ENCODE data around the gene LACRT. TPM values are rescaled to one million over a fixed set of nuclear protein-coding genes. Genes with fewer than 3 reads are reported as not detected.

LACRT gene
- polyA plus RNA-seq, 1 donor (not counting 4 experiments of a cell fraction or from before 2014, with no cell fraction given): not detected

GRCh38 chr12:54581412-54581811 is 53.3 kb downstream of the LACRT start:
- Histone ChIP-seq H3K4me2 (ENCODE audit: control insufficient read depth, extremely low read depth, insufficient read depth, low read depth, low read length) (no peak overlapping the region), H3K9me3 (ENCODE audit: control insufficient read depth, low read depth, low read length) (no peaks in the 10 kb centered on the region)

More at GRCh38 chr12:54581412-54581811, 53.3 kb downstream of the LACRT start:
- Histone ChIP-seq H2AFZ (ENCODE audit: control insufficient read depth, low read length) (no peak overlapping the region), H3K27me3 (ENCODE audit: control insufficient read depth, extremely low read depth, insufficient read depth, low read length) (peaks cover 17% of the 10 kb centered on the region), H3K79me2 (ENCODE audit: control insufficient read depth, insufficient read depth, low read length) (no peaks in the 10 kb centered on the region), H3K27ac (ENCODE audit: control insufficient read depth, insufficient read depth, low read length) (no peak overlapping the region), H3K9ac (ENCODE audit: control insufficient read depth, extremely low read depth, insufficient read depth, low read length) (no peak overlapping the region), H3K4me1 (ENCODE audit: control insufficient read depth, extremely low read depth, insufficient read depth, low read length) (no peaks in the 10 kb centered on the region), H3K9me1 (ENCODE audit: control insufficient read depth, extremely low read depth, insufficient read depth, low read length) (no peaks in the 10 kb centered on the region), H4K20me1 (ENCODE audit: control insufficient read depth, extremely low read depth, insufficient read depth, low read length) (no peaks in the 10 kb centered on the region), H3K4me3 (ENCODE audit: control insufficient read depth in 2 of 3, extremely low read depth in 1 of 3, insufficient read depth in 2 of 3, low read depth in 1 of 3, low read length in 3 of 3) (no peak overlapping the region), H3K36me3 (ENCODE audit: control insufficient read depth in 2 of 2, extremely low read depth in 1 of 2, insufficient read depth in 2 of 2, low read length in 2 of 2) (no peaks in the 10 kb centered on the region)
- DNase-seq (ENCODE audit: low read depth, low spot score) (no peak), FAIRE-seq (no peak)
- no peak for TF ChIP-seq EZH2 (IDR thresholded peaks at IDR 0.05; ENCODE audit: low read length)
- TF ChIP-seq, protein P1, sequence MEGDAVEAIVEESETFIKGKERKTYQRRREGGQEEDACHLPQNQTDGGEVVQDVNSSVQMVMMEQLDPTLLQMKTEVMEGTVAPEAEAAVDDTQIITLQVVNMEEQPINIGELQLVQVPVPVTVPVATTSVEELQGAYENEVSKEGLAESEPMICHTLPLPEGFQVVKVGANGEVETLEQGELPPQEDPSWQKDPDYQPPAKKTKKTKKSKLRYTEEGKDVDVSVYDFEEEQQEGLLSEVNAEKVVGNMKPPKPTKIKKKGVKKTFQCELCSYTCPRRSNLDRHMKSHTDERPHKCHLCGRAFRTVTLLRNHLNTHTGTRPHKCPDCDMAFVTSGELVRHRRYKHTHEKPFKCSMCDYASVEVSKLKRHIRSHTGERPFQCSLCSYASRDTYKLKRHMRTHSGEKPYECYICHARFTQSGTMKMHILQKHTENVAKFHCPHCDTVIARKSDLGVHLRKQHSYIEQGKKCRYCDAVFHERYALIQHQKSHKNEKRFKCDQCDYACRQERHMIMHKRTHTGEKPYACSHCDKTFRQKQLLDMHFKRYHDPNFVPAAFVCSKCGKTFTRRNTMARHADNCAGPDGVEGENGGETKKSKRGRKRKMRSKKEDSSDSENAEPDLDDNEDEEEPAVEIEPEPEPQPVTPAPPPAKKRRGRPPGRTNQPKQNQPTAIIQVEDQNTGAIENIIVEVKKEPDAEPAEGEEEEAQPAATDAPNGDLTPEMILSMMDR (optimal IDR thresholded peaks at IDR 0.05 in 1 of 3, IDR thresholded peaks at IDR 0.05 in 1 of 3, conservative IDR thresholded peaks at IDR 0.05 in 1 of 3; ENCODE audit: extremely low read depth in 1 of 3, insufficient read depth in 2 of 3, low read length in 3 of 3): no peak
- dilution Hi-C loops (cut with MboI; ENCODE audit: extremely low pct_ligation_motif_present, low sequenced_read_pairs): no loop called here

Other genes starting within 250 kb of the LACRT start
- gene ITGA5, start 215.6 kb downstream of the LACRT start, polyA plus RNA-seq: 47.9 to 107 TPM (median 68.0 TPM) in 3 replicates
- 0.10 TPM in 1 of 3 replicates, not detected in the others for gene GTSF1, start 161.3 kb downstream of the LACRT start, polyA plus RNA-seq
- gene NCKAP1L, start 137.1 kb downstream of the LACRT start, polyA plus RNA-seq: 0.03 TPM in 1 of 3 replicates, not detected in the others
- not detected in 3 replicates for gene PDE1B, start 85.3 kb downstream of the LACRT start, polyA plus RNA-seq
- gene PPP1R1A, start 46.2 kb downstream of the LACRT start, polyA plus RNA-seq: not detected in 3 replicates
- gene DCD, start 13.5 kb upstream of the LACRT start, polyA plus RNA-seq: not detected in 3 replicates
- gene MUCL1, start 219.6 kb upstream of the LACRT start, polyA plus RNA-seq: 1.1 to 2.9 TPM (median 1.4 TPM) in 3 replicates

Data from keratinocyte (primary cell).